ENCODE data around the gene EPHA8.

Gene EPHA8

DNA sequence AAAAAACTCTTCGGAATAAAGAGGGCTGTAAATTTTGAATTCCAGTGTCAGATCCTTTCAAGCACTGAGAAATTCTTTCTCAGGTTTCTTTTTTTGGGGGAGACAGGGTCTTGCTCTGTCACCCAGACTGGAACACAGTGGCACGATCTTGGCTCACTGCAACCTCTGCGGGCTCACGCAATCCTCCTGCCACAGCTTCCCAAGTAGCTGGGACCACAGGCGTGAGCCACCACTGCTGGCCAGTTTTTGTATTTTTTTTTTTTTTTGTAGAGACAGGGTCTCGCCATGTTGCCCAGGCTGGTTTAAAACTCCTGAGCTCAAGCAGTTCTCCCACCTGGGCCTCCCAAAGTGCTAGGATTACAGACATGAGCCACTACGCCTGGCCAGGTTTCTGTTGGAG is 34.8 kb upstream of the EPHA8 start:
- TF ChIP-seq GATA3 (IDR thresholded peaks at IDR 0.05; ENCODE audit: low read depth, low read length) (no peak), GATA2 (IDR thresholded peaks at IDR 0.05; ENCODE audit: low read depth, low read length) (no peak)

DNA sequence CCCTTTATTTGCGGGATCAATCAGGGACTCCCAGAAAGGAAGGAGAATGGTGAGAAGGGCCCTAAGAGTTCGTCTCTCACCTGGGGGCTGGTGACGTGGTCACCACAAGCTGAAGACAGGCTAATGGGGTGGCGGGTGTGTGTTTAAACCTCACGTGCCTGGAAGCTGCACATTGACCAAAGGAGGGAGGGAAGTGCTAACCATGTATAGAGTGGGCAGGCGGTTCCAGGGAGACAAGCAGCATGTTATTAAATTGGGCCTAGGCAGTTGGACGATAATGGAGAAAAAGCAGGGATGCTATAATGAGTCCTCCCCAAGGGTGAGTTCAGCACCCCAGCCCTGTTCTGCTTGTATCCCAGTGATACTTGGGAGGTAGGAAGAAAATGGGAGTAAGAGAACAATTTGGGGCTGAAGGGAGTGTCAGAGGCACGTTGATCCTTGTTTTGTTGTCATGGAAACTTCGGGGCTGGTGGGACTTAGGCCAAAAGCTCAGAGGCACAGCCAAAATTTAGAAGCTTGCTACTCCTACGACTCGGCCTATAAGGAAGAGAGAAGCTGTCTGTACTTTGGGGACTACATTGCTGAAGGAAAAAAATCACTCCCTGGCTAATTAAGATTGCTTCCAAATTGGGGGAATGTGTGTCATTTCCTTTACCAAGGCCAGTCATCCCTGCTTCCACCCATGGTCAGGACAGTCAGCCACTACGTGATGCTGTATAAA is 33.2 kb upstream of the EPHA8 start:
- TF ChIP-seq GATA2 (IDR thresholded peaks at IDR 0.05; ENCODE audit: low read depth, low read length), result no peak
- TF ChIP-seq GATA3 (IDR thresholded peaks at IDR 0.05; ENCODE audit: low read depth, low read length), result no peak

DNA sequence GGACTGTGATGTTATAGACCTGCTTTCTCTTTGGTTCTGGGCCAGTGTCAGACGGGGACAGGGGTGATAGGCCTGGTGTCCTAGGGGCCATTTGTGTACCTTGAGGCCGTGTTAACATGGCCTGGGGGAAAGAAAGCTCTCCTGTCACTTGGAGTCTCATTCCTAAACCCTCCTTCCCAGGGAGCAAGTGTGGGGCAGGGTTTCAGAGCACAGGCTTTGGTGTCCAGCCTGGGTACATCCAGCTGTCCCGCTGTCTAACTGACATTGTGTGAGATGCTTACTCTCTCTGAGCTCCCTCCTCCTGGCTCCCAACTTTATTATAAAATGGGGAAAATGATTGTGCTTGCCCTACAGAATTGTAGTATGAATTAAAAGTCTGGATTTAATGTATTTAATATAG is 32.6 kb upstream of the EPHA8 start:
- TF ChIP-seq GATA2 (IDR thresholded peaks at IDR 0.05; ENCODE audit: low read depth, low read length), result no peak
- TF ChIP-seq GATA3 (IDR thresholded peaks at IDR 0.05; ENCODE audit: low read depth, low read length), result no peak

DNA sequence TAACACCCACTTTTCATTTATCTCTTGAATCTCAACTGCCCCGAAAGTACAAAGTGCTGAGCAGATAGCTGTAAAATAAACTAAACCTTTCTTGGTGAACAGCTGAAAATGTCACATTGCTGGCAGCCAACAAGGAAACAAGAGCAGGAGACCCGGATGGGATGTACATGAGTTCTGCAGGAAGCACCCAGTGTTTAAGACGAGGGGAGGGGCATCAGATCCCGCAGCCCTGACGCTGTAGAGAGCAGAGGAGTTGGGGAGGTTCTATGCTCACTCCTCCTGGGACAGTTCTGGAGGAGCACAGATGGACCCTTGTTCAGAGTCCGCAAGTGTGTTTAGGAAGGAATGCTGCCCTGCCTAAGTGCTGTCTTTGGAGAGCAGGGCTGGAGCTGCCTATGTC is 32.0 kb upstream of the EPHA8 start:
- TF ChIP-seq GATA3 (IDR thresholded peaks at IDR 0.05; ENCODE audit: low read depth, low read length) (no peak), GATA2 (IDR thresholded peaks at IDR 0.05; ENCODE audit: low read depth, low read length) (no peak)

DNA sequence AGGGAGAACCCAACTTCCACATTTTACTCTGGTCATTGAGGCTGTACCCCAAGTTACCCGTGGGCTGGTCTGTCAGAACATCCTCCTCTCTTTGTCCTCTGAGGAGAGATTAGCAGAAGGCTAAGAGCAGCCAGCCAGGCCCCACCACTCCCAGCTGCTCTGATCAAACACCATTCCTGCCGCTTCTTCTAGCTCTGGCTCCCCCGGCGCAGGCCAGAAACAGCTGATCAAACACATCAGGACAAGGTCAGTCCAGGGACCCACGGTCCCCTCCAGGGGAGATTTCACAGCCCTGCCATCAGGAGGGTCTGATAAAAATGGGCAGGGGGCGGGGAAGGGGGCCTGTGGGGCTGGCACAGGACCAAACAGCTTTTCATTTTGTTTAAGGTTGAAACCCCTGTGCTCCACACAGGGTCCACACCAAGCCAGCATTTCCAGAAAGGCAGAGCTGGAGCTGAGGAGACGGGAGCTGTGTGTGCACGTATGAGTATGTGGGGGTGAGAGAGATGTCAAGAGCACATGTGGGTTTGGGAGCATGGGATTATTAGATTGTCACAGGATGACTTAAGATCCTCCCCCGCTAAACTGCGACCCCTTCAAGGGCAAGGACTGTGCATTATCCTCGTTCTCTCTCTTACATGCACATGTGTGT is 29.9 kb upstream of the EPHA8 start:
- TF ChIP-seq GATA2 (IDR thresholded peaks at IDR 0.05; ENCODE audit: low read depth, low read length), result 0 out of 2 replicates have a peak, but pooled peaks have one; percentile 19
- TF ChIP-seq GATA3 (IDR thresholded peaks at IDR 0.05; ENCODE audit: low read depth, low read length), result no peak

DNA sequence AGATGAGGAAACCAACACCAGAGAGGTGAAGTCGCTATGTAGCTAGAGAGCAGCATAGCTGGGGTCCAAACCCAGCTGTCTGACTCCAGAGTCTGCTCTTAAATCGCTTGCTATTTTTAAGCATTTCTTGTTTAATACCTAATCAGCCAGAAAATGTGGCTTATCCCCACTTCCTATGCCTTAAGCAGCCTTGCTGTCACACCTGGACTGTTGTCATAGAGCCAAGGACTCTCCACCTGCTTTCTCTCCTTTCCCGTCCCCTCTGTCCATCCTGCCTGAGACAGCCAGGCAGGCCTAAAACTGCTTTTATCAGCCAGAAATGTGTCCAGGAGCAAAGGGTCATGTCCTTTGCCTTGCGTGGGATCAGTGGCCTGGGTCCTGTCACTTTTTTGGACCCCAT is 28.3 kb upstream of the EPHA8 start:
- TF ChIP-seq GATA3 (IDR thresholded peaks at IDR 0.05; ENCODE audit: low read depth, low read length) (no peak), GATA2 (IDR thresholded peaks at IDR 0.05; ENCODE audit: low read depth, low read length) (no peak)

DNA sequence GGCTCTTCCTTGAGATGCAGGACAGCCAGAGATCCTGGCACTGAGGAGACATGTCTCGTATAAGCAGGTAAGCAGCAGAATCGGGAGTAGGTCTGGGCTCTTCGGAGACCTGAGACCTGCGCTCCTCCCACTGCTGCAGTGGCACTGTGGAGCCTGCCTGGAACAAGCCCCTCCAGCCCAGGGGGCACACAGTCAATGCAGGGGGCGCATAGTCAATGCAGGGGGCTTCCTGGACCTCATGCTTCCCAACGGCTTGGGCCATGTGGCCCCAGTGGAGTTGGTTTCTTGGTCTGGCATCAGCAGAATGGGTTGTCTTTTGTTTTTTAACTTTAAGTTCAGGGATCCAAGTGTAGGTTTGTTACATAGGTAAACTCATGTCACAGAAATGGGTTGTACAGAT is 27.9 kb upstream of the EPHA8 start:
- no peak for TF ChIP-seq GATA2 (IDR thresholded peaks at IDR 0.05; ENCODE audit: low read depth, low read length)
- TF ChIP-seq GATA3 (IDR thresholded peaks at IDR 0.05; ENCODE audit: low read depth, low read length), result no peak

DNA sequence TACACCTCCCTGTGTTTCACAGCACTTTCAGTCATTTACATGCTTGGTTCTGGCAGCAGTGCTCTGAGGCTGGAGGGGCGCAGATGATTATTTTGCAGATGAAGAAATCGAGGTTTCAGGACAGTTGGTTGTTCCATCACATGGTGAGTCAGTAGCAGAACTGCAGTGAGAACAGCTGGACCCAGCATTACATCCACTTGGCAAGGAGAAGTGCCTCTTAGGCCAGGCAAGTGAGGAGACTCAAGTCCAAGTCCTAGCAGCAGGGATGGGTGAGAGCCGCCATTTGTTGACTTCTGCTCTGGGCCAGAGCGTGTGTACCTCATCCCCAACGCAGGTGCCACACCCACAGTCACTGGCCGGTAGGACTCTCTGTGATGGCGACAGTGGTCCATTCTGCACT is 26.8 kb upstream of the EPHA8 start:
- TF ChIP-seq GATA3 (IDR thresholded peaks at IDR 0.05; ENCODE audit: low read depth, low read length) (no peak), GATA2 (IDR thresholded peaks at IDR 0.05; ENCODE audit: low read depth, low read length) (no peak)

DNA sequence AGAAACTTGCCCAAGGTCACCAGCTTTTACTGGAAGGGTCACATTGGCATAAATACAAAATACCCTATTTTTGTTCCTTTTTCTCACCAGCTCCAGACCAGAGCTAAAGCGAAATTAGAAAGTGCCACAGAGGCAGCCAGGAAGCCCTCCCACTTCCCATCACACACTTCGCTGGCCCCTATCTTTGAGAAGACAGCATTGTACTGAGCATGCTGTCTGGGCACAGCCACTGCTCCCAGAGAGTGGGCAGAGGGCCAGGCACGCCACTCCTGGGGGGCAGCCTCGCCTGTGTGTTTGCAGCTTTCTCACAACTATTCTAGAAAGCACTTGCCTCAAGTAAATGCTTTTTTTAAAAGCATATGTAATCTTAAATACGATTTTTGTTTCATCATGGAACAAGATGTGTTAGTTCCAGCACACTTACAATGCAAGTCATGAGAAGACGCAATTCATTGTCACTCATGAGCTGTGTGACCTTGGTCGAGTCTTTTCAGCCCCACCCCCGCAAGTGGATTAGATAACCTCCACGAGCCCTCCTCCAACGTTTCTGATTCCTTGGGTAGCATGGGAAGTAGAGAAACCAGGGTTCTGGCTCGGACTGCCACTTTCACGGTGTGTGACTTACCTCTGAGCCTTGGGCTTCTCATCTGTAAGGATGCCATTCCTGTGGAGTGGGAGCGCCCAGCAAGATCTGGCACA is 25.7 kb upstream of the EPHA8 start:
- no peak for TF ChIP-seq GATA2 (IDR thresholded peaks at IDR 0.05; ENCODE audit: low read depth, low read length)
- TF ChIP-seq GATA3 (IDR thresholded peaks at IDR 0.05; ENCODE audit: low read depth, low read length), result no peak

DNA sequence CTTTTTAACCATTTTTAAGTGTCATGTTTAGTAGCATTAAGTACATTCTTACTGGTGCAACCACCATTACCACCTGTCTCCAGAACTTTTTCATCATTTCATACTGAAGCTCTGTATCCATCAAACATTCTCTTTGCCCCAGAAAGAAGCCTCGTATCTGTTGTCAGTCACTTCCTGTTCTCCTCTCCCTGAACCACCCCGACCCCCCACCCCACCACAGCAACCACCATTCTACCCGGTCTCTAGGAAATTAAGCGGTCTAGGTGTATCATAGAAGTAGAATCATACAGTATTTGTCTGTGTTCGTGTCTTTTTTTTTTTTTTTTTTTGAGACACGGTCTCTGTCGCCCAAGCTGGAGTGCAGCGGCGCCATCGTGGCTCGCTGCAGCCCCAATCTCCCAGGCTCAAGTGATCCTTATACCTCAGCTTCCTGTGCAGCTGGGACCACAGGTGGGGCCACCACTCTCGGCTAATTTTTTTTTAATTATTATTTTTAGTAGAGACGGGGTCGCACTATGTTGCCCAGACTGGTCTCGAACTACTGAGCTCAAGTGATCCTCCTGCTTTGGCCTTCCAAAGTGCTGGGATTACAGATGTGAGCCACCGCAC is 23.7 kb upstream of the EPHA8 start:
- TF ChIP-seq GATA3 (IDR thresholded peaks at IDR 0.05; ENCODE audit: low read depth, low read length), result no peak
- no peak for TF ChIP-seq GATA2 (IDR thresholded peaks at IDR 0.05; ENCODE audit: low read depth, low read length)

DNA sequence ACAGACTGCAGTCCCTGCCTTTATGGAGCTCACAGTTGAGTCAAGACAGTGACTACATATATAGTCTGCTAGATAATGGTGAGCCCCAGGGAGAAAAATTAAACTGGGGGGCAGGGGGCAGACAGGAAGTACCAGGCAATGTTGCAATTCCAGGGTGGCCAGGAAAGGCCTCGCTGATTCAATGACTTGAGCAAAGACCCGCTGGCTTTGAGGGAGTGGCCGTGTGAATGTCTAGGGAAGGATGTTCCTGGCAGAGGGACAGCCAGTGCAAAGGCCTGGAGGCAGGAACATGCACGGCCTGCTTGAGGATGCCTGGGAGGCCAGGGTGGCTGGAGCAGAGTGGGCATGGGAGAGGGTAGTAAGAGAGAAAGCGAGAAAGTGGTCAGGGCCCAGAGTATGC is 23.0 kb upstream of the EPHA8 start:
- TF ChIP-seq GATA2 (IDR thresholded peaks at IDR 0.05; ENCODE audit: low read depth, low read length) (no peak), GATA3 (IDR thresholded peaks at IDR 0.05; ENCODE audit: low read depth, low read length) (no peak)

DNA sequence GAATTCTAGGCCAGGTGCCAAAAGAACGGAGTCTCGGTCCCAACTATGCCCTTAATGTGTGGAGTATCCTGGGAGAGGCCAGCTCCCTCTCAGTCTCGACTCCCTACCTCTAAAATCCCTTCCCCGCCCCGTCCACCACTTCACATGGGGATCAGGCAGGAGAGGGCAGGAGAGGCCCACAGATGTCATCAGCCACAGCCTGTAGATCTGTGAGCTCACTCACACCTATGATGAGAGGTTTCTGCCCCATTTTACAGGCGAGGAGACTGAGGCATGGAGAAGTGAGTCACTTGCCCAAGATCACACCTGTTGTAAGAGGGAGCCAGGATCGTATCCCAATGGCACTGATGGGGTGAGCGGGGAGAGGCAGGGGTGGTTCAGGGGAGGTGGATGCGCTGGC is 20.4 kb upstream of the EPHA8 start:
- TF ChIP-seq GATA2 (IDR thresholded peaks at IDR 0.05; ENCODE audit: low read depth, low read length) (no peak), GATA3 (IDR thresholded peaks at IDR 0.05; ENCODE audit: low read depth, low read length) (no peak)

DNA sequence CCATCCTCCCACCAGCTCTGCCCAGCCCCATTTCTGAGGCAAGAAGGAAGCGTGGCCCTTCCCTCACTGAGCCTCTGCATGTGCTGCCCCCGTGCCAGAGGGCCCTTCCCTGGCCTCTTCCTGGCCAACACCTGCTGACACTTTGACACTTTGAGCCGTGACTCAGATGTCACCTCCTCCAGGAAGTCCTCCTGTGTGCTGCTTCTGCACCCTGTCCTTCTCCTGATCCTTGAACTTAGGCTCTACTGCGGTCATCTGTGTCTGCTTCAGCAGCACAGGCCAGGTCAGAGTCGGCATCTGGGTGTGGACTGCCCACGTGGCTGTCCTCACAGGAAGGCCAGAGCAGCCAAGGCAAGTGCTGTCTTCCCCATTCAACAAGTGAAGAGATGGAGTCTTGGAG is 19.6 kb upstream of the EPHA8 start:
- no peak for TF ChIP-seq GATA2 (IDR thresholded peaks at IDR 0.05; ENCODE audit: low read depth, low read length)
- no peak for TF ChIP-seq GATA3 (IDR thresholded peaks at IDR 0.05; ENCODE audit: low read depth, low read length)

DNA sequence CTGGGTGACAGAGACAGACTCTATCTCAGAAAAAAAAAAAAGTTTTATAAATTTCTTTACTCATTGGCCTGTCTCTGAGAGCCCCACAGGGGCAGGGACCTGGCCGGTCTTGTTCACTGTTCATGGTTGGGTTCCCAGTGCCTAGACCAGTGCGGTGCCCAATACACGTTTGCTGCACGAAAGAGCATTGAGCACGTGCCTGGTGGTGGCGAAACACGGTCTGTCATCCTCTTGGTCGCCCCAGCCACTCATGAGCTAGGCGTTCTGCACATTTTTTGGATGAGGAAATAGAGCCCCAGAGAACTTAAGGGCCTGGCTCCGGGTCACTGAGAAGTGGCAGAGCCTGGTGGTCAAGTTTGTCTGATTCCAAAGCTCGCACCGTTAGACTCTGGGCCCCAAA is 18.7 kb upstream of the EPHA8 start:
- TF ChIP-seq GATA2 (IDR thresholded peaks at IDR 0.05; ENCODE audit: low read depth, low read length) (no peak), GATA3 (IDR thresholded peaks at IDR 0.05; ENCODE audit: low read depth, low read length) (no peak)
